ENCODE data around the gene SUSD2.
"Not testable (repeated sequence)": the region's sequence is repeated elsewhere in the genome, so short reads cannot be mapped to it uniquely, and the experiment has no call there.

Gene SUSD2, protein sequence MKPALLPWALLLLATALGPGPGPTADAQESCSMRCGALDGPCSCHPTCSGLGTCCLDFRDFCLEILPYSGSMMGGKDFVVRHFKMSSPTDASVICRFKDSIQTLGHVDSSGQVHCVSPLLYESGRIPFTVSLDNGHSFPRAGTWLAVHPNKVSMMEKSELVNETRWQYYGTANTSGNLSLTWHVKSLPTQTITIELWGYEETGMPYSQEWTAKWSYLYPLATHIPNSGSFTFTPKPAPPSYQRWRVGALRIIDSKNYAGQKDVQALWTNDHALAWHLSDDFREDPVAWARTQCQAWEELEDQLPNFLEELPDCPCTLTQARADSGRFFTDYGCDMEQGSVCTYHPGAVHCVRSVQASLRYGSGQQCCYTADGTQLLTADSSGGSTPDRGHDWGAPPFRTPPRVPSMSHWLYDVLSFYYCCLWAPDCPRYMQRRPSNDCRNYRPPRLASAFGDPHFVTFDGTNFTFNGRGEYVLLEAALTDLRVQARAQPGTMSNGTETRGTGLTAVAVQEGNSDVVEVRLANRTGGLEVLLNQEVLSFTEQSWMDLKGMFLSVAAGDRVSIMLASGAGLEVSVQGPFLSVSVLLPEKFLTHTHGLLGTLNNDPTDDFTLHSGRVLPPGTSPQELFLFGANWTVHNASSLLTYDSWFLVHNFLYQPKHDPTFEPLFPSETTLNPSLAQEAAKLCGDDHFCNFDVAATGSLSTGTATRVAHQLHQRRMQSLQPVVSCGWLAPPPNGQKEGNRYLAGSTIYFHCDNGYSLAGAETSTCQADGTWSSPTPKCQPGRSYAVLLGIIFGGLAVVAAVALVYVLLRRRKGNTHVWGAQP

DNA sequence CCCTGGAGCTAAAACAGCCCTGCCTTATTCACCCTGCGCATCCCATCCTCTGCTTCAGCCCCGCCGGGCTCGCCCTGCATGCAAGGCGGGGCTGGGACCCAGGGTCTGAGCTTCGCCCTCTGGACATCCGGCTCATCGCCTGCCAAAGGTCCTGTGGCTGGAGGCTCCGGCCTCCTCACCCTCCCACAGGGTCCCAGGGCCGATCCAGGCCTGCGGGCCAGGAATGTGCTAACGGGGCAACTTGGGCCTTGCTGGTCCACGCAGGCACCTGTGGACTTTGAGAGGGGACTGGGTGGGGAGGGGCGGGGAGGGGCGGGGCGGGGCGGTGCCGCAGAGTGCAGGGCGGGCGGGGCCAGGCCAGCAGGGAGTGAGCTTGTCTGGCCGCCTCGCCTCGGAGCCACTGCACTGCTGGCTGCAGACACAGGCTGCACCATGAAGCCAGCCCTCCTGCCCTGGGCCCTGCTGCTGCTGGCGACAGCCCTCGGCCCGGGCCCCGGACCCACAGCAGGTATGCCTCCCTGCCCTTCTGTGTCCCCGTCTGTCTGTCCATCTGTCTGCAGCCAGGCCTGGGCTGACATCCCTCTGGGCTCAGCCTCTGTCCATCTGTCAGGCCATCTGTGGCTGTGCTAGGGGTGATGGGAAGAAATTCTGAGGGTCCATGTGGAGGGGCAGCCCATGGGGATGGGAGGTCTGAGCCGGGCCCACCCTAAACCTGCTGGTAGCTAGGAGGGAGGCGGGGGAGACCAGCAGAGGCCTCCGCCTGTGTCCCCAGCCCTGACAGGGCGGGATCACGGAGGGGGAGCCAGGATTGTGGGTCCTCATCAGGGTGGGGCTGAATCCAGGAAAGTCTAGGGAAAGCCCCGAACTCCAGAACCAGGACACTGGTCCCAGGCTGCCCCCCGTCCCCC lies at the start of gene SUSD2:
TSS of gene SUSD2 (plus strand) at position 400 of the 908 bp plus-strand sequence. CDS start at position 433, 33 bp downstream.
- DNase-seq (ENCODE audit: low read depth), result no peak

DNA sequence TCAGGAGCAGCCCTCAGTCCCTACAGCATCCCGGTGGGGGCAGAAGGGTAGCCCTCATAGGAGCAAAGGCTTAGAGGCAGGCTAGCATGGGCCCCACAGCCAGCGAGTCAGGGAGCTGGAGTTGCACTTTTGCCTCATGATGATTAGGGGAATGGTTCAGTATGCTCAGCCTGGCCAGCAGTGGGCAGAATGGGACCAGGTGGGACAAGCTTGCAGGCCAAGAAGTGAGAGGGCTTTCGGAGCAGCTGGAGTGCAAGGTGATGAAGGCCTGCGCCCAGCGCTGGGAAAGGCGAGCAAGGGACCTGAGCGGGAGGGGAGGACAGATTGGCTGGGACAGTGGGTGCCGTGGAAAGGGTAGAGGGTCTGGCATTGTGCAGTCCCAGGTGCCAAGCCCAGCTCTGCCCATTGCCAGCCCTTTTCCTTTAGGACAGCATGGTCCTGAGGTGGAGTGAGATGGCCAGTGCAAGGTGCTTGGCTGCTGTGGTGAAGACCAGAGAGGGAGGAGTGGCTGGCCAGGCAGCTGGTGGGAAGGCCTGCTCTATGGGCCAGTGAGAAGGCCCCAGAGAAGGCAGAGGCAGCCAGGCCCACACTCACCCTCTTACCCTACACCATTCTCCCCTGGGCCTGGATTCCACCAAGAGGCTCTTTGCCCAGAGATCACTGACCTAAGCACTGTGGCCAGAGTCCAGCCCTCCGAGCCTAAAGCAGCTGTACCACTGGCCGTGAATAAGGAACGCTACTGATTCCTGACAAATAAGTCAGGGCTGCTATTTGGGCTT lies 47.9 kb upstream of the SUSD2 start:
- DNase-seq (ENCODE audit: low read depth), result peak; percentile 12

DNA sequence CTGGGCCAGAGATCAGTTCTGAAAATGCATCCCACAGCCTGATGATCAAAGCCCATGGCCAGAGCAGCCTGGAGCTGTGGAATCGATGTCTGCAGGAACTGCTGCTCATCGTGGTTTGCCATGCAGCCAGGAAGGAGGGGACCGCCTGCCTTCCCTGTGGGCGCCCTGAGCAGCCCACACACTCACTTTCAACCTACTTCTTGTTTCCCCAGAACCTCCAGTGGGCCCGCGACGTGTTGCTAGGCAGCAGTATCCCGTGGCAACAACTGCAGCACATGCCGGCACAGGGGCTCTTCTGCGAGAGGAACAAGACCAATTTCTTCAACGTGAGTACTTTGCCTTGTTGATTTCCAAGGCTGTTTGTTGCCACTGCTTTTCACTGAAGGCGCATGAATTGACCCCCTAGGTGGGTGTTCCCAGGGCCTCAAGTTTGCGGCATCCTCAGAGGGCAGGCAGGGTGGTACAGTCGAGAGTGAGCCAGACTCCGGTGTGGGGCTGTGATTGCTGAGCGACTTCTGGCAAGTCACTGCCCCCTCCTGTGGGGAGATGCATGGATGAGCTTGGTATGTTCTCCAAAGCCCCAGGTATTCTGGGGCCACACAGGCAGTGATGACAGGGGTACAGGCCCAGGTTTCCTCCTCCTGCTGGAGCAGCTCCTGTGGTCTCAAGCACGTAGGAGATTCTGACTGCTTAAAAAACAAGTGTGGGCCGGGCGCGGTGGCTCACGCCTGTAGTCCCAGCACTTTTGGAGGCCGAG lies 47.0 kb upstream of the SUSD2 start:
- DNase-seq (ENCODE audit: low read depth), result no peak

DNA sequence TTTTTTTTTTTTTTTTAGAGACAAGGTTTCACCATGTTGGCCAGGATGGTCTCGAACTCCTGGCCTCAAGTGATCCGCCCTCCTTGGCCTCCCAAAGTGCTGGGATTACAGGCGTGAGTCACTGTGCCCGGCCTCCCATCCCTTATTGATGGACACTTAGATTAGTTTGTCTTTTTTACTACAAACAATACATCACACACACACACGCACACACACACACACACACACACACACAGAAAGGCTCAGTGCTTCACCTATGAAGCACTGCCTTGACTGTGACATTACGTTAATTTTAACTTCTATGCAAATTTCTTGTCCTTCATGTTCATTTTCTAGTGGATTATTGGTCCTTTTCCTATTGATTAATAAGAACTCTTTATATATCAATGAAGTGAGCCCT lies 44.8 kb upstream of the SUSD2 start:
- DNase-seq (ENCODE audit: low read depth), result not testable (repeated sequence)

DNA sequence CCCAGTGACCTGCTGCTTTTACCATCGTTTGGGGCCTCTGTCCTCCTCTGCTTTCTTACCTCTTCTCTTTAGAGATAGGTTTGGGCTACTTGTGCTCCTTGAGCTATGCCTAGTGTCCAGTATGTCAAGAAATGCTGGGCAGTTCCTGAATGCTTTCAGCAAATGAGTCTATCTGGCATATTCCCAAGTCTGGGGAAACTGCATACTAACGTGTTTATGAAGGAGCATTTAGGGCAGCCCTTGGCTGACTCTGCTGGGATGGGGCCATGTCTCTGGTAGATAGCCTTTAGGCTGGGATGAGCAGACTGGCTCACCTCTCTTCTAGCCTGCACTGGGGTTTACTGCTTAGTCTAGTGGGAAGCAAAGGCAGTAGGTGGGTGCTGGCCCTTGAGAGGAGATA lies 43.7 kb upstream of the SUSD2 start:
- peak; percentile 23 for DNase-seq (ENCODE audit: low read depth)

DNA sequence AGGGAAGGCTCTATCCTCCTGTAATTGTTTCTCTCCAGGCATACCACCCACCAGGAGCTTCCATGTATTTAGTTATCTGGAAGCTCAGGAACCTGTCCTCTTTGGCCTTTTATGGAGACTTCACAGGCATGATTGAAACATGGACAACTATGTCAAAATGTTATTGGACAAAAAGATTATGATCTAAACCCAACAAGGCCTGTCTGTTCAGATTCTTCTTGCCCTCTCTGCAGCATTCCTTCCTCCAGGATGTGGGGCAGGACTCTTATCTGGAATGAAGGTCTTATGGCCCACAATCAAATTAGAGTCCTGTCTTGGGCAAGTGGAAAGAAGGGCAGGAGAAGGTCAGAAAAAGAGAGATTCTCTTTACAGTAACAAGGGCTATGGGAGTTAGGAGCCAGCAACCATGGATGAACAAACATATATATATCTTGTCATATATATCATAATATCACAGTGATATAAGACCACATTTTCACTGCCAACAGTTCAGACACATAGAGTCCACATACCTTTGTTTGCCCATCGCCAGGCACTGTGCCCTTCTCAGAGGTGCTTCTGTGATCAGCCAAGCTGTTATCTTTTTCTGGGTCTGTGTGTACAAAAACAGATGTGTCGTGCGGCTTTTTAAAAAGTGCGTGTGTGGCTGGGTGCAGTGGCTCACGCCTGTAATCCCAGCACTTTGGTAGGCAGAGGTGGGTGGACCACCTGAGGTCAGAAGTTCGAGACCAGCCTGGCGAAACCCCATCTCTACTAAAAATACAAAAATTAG lies 42.5 kb upstream of the SUSD2 start:
- no peak for DNase-seq (ENCODE audit: low read depth)

DNA sequence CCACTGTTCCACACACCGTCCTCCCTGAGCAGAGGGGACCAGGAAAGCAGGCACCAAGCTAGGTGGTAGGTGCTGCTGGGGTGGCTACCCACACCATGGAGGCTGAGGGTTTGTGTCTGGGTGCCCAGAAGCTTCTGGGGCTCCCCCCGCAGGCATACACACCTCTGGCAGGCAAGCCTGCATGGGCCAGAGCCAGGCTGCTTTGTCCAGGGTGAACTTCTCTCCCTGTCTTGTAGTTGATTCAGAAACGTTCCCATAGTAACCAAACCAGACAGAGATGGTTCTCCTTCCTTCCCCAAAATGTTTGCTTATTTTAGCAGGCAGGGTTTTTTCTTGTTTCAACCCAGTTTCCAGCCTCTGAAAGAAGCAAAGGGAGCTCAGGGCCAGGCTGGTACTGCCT lies 40.9 kb upstream of the SUSD2 start:
- no peak for DNase-seq (ENCODE audit: low read depth)

DNA sequence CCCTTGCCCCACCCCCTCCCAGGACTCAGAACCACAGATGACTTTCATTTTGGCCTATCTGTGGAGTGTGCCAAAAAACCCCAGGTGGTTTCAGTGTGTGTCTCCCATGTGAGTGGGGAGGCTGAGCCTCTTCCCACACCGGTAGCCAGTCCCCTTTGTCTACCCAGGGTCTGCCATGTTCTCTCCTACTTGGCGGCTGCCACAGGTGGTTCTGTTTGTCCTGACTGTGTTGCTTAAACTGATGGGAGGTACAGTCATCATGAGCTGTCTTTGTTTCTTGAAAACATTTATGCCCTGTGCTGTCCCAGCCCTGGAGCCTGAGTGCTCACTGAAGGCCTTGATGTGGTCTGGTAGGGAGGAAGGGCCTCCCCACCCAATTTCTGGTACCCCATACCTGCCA lies 39.7 kb upstream of the SUSD2 start:
- DNase-seq (ENCODE audit: low read depth), result peak; percentile 68

DNA sequence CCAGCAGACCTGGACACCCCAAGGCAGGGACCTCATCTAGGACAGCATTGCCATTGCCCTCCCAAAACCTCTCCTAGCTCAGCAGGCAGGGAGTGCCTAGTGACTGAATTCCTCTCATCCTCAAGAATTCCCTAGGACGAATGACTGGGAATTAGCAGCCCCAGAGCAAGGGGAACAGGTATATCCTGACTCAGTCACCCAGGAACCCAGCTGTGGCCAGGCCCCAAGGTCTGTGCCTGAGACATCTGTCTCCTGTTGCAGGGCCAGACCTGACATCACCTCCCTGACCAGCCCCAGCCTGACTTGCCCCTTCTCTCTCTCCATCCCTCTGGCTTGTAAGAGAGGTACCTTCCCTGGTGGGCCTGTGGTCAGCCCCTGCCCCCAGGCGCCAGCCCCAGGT lies 39.0 kb upstream of the SUSD2 start:
- DNase-seq (ENCODE audit: low read depth), result no peak

DNA sequence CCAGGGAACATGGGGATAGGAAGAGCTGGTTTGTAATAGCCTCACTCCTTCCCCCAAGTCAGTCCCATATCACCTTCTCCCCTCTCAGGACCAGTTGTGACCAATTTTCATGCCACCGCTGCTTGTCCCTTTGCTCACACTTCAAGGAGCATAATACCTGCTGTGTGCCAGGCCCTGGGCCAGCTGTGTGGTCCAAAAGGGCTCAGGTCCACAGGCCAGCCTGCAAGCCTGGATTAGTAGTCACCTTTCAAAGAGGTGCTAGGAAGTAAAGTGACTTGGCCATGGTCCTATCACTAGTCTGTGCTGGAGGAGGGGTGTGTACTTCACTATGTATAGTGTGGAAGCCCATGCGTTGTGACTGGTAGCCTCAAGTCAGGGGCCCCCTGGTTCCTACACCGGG lies 38.5 kb upstream of the SUSD2 start:
- DNase-seq (ENCODE audit: low read depth), result no peak

DNA sequence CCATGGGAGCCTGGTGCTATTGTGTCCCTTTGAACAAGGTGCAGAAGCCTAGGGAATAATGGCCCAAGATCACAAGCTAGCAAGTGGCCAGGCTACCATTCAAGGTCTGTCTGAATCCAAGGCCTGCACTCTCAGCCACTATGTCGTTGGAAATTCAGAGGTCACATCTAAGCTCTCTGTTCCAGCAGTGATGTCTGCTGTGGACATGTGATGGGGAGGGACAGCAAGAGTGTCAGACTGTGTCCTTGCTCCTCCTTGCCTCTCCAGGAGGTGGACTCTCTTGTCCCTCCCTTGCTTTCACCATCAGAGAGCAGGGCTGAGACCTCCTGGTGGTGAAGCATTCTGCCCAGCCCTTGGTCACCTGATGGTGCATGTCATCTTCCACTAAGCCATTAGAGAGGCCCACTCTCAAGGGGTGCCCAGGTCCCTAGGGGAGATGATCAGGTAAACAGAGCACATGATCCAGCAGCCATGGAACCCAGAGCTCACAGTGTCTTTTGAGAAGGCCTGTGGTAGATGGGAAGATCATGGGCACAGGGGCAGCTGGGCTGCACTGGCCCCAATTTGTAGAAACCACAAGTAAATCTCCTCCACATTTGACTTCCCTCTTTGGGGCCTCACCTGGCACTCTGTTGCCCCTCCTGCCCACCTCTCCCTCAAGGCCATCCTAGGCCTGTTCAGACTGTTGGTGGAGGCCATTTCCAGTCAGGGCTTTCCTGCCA lies 37.1 kb upstream of the SUSD2 start:
- no peak for DNase-seq (ENCODE audit: low read depth)

DNA sequence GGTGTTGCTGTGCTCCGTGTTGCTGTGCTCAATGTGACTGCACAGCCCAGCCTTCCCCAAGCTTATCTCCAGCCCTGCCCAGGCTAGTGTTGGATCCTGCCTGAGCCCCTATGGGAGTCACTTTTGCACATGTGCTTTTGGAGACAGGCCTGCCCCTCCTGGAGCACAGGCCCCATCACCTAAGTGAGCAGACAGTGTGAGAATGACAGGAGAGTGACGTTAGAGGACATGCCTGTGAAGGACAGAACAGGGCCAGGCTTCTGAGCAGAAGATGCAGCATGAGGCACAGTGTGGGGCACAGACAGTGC lies 36.6 kb upstream of the SUSD2 start:
- DNase-seq (ENCODE audit: low read depth), result no peak

DNA sequence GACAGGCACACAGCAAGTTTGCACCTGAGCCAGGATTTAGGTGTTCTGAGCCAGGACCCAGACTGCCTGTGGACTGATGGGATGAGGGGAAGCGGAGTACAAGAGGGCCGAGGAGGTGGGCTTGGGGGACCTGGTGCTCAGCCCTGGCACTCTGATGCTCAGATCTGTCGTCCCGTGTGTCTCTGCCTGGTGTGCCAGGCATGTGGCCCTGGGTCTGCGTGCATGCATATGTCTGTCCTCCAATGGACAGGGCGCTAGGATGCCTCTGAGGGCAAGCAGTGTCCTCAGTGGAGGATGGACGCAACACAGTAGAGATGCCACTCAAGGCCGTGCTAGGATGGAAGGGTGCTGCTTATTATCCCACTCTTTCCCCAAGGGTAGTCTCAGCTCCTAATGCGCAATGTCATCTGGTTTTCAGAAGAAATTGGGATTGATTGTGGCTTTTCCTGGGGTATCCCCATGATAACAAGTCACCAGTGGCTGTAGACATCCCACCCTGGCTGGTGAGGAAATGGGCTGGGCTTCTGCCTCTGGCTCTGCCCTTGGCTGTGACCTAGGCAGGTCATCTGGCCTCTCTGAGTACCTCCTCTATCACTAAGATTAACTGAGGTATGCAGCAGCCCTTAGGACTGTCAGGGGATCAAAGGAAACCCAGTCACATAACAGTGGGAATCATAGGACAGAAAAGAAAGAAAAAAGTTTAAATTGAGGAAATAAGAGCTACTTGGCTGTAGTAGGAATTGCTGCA lies 35.7 kb upstream of the SUSD2 start:
- no peak for DNase-seq (ENCODE audit: low read depth)

DNA sequence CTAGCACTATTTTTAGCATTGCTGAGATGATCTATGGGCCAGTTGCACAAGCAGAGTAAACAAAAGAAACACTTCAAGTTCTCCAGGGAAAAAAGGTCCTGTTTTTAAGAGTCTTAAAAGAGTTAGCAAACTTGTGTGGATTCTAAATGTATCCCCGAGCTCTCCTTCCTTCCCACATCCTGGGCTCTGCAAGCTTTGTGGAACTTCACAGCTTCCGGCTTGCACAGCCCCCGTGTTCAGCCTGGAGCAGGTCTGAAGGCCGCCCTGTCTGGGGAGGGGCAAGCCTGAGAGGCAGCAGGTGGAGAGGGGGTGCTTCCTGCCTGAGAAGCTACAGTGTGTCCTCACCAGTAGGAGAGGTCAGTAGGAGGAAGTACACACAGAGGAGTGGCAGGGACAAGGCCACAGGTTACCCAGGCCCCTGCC lies 35.1 kb upstream of the SUSD2 start:
- DNase-seq (ENCODE audit: low read depth), result peak; percentile 47

DNA sequence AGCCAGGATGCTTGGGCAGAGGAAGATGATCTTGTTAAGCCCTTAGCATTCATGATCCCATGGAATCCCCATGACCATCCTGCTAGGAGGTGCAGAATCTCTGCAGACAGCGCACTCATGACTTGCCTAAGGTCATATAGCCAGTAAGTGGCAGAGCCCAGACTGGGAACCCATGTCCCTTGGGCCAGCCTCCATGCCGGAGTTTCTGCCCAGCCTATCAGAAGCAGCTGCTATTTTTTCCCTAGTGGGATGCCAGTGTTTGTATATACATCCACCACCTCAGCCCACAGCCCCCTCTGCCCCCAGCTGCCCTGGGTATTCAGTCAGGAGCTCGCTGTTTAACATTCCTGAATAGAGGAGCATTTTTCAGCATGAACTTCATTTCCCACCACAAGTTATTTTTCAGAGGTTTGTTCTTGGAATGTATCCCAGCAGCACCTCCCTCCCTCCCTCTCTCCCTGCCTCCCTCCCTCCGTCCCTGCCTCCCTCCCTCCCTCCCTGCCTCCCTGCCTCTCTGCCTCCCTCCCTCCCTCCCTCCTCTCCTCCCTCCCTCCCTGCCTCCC lies 34.4 kb upstream of the SUSD2 start:
- DNase-seq (ENCODE audit: low read depth), result peak; percentile 42

DNA sequence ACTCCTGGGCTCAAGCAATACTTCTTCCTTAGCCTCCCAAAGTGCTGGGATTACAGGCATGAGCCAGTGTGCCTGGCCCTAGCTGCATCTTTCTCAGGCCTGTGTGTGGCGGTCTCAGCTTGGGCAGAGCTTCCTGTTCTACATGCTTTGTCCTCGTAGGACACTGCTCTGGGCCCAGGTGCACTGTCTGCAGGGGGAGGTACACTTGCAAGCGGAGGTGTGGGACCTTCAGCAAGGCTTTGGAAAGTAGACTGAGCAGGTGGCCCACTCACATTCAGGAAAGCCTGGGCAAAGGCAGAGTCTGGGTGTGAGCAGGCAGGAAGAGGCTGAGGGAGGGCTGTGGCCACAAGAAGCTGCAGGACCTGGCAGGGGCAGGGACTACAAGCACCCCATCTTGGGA lies 33.6 kb upstream of the SUSD2 start:
- DNase-seq (ENCODE audit: low read depth), result no peak

DNA sequence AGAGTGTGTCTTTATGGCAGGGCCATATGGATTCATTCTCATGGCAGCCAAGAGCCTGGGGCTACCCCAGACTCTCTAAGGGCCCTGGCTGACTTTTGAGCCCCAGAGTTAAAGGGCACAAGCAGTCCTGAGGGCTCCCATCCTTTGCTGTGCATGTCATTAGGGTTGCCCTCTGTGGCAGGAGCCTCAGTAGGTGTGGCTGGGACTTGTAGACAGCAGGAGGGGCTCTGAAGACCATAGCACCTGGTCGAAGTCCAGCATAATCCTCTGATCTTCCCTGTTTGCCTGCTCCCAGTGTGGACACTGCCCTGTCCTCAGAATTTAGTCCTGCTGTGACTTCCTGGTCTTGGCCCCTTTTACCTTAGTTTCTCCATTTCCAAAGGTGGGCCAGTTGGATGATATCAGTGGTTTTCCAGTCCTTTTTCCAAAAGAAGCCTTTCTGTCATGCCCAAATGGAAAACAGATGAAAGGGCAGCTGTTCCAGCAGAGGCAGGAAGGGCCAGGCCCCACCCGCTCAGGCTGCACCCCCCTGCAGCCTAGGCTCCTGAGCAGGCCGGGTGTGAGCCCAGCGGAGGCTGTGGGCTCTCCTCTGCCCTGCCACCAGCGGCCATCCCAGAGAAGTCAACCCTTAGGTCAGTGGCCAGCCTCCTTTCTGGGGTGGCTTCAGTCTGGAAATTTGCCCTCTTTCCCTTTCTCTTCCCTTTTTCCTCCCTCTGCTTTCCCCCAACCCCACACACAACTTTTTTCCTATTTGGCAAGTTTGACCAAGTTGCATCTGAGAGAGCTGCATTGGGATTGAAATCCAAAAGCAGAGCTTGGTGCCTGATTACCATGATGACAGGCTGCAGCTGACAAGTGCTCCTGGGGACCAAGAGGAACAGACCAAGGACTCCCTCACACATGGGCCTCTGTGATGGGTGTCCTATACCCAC lies 32.8 kb upstream of the SUSD2 start:
- no peak for DNase-seq (ENCODE audit: low read depth)

Data from ELR (cell line).